Measurements from ENCODE around the gene RFC5. TPM values are rescaled to one million over a fixed set of nuclear protein-coding genes. Genes with fewer than 3 reads are reported as not detected.
"Not testable (repeated sequence)": the region's sequence is repeated elsewhere in the genome, so short reads cannot be mapped to it uniquely, and the experiment has no call there.

RFC5 gene
- total and polyA plus RNA-seq, 10 of the 15 experiments (the other 5 are each of a cell fraction or from before 2014, with no cell fraction given): 30.9 to 73.3 (median 53.5) TPM

DNA sequence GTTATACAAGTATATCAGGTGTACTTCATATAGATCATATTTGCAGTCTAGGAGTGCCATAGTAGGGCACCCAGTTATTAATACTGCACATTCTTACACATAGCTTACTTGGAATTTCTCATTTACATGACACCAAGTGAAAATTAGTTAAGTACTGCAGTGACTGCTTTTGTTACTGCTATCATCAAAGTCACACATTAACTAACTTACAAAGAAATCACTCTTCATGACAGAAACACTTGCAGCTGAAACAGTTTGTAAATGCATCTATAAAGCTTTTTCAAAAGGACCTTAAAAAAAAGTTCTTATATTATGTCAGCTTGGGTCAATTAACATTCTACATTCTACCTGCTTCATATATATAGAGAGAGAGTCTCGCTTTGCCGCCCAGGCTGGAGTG, 17.8 kb upstream of the RFC5 start:
- H3K4me3 ChIP-seq: no peak overlapping the region
- no peaks in the 10 kb centered on the region for H4K20me1 ChIP-seq (ENCODE audit: control insufficient read depth, insufficient read depth)
- DNase-seq (ENCODE audit: low read depth, low spot score): no peak
- no peak for FAIRE-seq
- no peak overlapping the region for H3K9ac ChIP-seq (ENCODE audit: control insufficient read depth, insufficient read depth, low read length)
- H3K27ac ChIP-seq (ENCODE audit: control insufficient read depth, insufficient read depth): no peak overlapping the region
- ChIA-PET RAD21 (ENCODE audit: unreplicated experiment) (no interaction called here), POLR2A (no interaction called here), CTCF (no interaction called here), SMC1A (ENCODE audit: uncharacterized antibody, unreplicated experiment) (interaction anchor here (0.7 kb wide), 1 partner anchor 1007 kb away, joined by 3 read pairs; no protein-coding TSS in a partner anchor)
- H3K4me2 ChIP-seq (ENCODE audit: control insufficient read depth, insufficient read depth): no peak overlapping the region
- H3K9me3 ChIP-seq (replicated peaks; ENCODE audit: control insufficient read depth, insufficient read depth, low read length): no peaks in the 10 kb centered on the region; the same call in 2 of the 3 replicates
- H3K79me2 ChIP-seq (ENCODE audit: control insufficient read depth, insufficient read depth, low read length): no peaks in the 10 kb centered on the region
- TF ChIP-seq ZSCAN29 (IDR thresholded peaks at IDR 0.05) (no peak), EP300 (IDR thresholded peaks at IDR 0.05; ENCODE audit: borderline replicate concordance in 1 of 2, control insufficient read depth in 1 of 2, low read depth in 2 of 2, low read length in 2 of 2) (no peak), SUPT20H (IDR thresholded peaks at IDR 0.05; ENCODE audit: borderline replicate concordance, control insufficient read depth, low read depth, low read length) (no peak), TBL1XR1 (IDR thresholded peaks at IDR 0.05; ENCODE audit: low read depth, low read length) (no peak), ZZZ3 (IDR thresholded peaks at IDR 0.05; ENCODE audit: control insufficient read depth, insufficient read length, low read depth) (no peak), MYC (IDR thresholded peaks at IDR 0.05; ENCODE audit: insufficient read depth, insufficient read length, insufficient replicate concordance, low read length, severe bottlenecking) (no peak)
- no peak for ATAC-seq
- intact Hi-C loops (cut with micrococcal nuclease; ENCODE audit: unreplicated experiment) (no loop called here), in situ Hi-C loops (cut with MboI) (no loop called here)
- no peak overlapping the region for H2AFZ ChIP-seq (ENCODE audit: control insufficient read depth, low read depth, low read length)
- H3K27me3 ChIP-seq (replicated peaks in 1 of 2; ENCODE audit: control insufficient read depth in 2 of 2, insufficient read depth in 2 of 2, low read length in 1 of 2): no peaks in the 10 kb centered on the region
- no peaks in the 10 kb centered on the region for H3K4me1 ChIP-seq (ENCODE audit: control insufficient read depth, insufficient read depth, low read length)
- BruUV-seq (replicated peaks): no TSS peak
- H3K36me3 ChIP-seq (ENCODE audit: control insufficient read depth in 2 of 2, insufficient read depth in 2 of 2, low read length in 1 of 2): no peaks in the 10 kb centered on the region
- 94% methylated on average over 2 of the region's 2 CpGs for WGBS (ENCODE audit: insufficient coverage, insufficient replicate concordance, low lambda C conversion rate, missing lambda C conversion rate)

DNA sequence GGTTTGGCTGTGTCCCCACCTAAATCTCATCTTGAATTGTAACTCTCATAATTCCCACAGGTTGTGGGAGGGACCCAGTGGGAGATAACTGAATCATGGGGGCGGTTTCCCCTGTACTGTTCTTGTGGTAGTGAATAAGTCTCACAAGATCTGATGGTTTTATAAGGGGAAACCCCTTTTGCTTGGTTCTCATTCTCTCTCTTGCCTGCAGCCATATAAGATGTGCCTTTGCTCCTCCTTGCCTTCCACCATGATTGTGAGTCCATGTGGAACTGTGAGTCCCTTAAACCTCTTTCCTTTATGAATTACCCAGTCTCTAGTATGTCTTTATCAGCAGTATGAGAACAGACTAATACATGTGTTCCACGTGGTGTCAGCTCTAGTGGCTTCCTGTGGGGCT, 16.7 kb upstream of the RFC5 start:
- POLR2A ChIA-PET; H3K79me2 ChIP-seq (ENCODE audit: control insufficient read depth, insufficient read depth, low read length); H3K9me3 ChIP-seq (replicated peaks; ENCODE audit: control insufficient read depth, insufficient read depth, low read length); H4K20me1 ChIP-seq (ENCODE audit: control insufficient read depth, insufficient read depth); H3K36me3 ChIP-seq (ENCODE audit: control insufficient read depth in 2 of 2, insufficient read depth in 2 of 2, low read length in 1 of 2); SMC1A ChIA-PET (ENCODE audit: uncharacterized antibody, unreplicated experiment); DNase-seq (ENCODE audit: low read depth, low spot score); in situ Hi-C loops (cut with MboI); H3K4me2 ChIP-seq (ENCODE audit: control insufficient read depth, insufficient read depth); intact Hi-C loops (cut with micrococcal nuclease; ENCODE audit: unreplicated experiment); BruUV-seq (replicated peaks); H2AFZ ChIP-seq (ENCODE audit: control insufficient read depth, low read depth, low read length); H3K4me1 ChIP-seq (ENCODE audit: control insufficient read depth, insufficient read depth, low read length); H3K27ac ChIP-seq (ENCODE audit: control insufficient read depth, insufficient read depth); H3K27me3 ChIP-seq (replicated peaks in 1 of 2; ENCODE audit: control insufficient read depth in 2 of 2, insufficient read depth in 2 of 2, low read length in 1 of 2); RAD21 ChIA-PET (ENCODE audit: unreplicated experiment); H3K9ac ChIP-seq (ENCODE audit: control insufficient read depth, insufficient read depth, low read length); H3K4me3 ChIP-seq; ATAC-seq; FAIRE-seq: not testable (repeated sequence)
- 4% methylated on average over 2 of the region's 2 CpGs for WGBS (ENCODE audit: insufficient coverage, insufficient replicate concordance, low lambda C conversion rate, missing lambda C conversion rate)
- CTCF ChIA-PET: interaction anchor here (1.5 kb wide), 1 partner anchor 57 kb away, joined by 3 read pairs; no protein-coding TSS in a partner anchor

Data from GM12878 (cell line).